HEK293 (cell line): ENCODE results near the gene KIF26B.

Experiments
- CTCF ChIA-PET: fragments of 350-600 bp; formaldehyde crosslinking; extraction: SDS; loops from one replicate; lab custom pipeline; 2021; ENCODE audit warnings: antibody characterized with exemption; lab: Yijun Ruan, JAX
- POLR2A ChIA-PET: fragments of 300-600 bp; formaldehyde crosslinking; extraction: SDS; loops from one replicate; lab custom pipeline; 2020; ENCODE audit warnings: antibody characterized with exemption, inconsistent platforms; lab: Yijun Ruan, JAX
- H3K27ac ChIP-seq: fragments of 200-500 bp; sonication (Bioruptor generic); 2 replicates; pipeline ENCODE4 v1.5.1; 2014; ENCODE audit warnings: low read depth, low read length, control low read depth, inconsistent platforms; ENCODE audit errors: extremely low read depth
- H3K36me3 ChIP-seq, 2 experiments: fragments of 200-500 bp in 1 of 2; sonication (Bioruptor generic) in 1 of 2; 1 replicate in 1 of 2; 2 replicates in 1 of 2; pipeline ENCODE4 v1.5.1; 2014 to 2017; ENCODE audit warnings: inconsistent platforms in 2 of 2, low read length in 2 of 2; ENCODE audit not compliant: control insufficient read depth in 2 of 2, insufficient read depth in 1 of 2
- H3K4me1 ChIP-seq: fragments of 200-500 bp; sonication (Bioruptor generic); 2 replicates; pipeline ENCODE4 v1.5.1; 2014; ENCODE audit warnings: mild to moderate bottlenecking, low read length, inconsistent platforms; ENCODE audit not compliant: control insufficient read depth, insufficient read depth
- H3K4me3 ChIP-seq: 2 replicates; pipeline ENCODE4 v1.5.1; 2011; ENCODE audit warnings: low read depth, mild to moderate bottlenecking, control low read depth, low read length, moderate library complexity
- H3K9me3 ChIP-seq: fragments of 200-500 bp; sonication (Bioruptor generic); 2 replicates; pipeline ENCODE4 v1.5.1; 2014; ENCODE audit warnings: low read depth, low read length, inconsistent platforms; ENCODE audit not compliant: control insufficient read depth, insufficient read depth
- HOXA7 ChIP-seq: sonication (generic); formaldehyde crosslinking; IDR thresholded peaks from 2 replicates; pipeline ENCODE4 v1.8.1; 2022; ENCODE audit warnings: missing genetic modification reagents, borderline replicate concordance
- IKZF3 ChIP-seq: fragments of 450-650 bp; IDR thresholded peaks from 2 replicates; pipeline ENCODE4 v1.5.0; 2018; ENCODE audit warnings: missing biosample characterization, mild to moderate bottlenecking, missing genetic modification characterization, moderate library complexity
- SALL2 ChIP-seq: fragments of 450-650 bp; formaldehyde crosslinking; IDR thresholded peaks from 2 replicates; pipeline ENCODE4 v1.5.0; 2017; ENCODE audit warnings: missing biosample characterization, mild to moderate bottlenecking, missing genetic modification characterization, borderline replicate concordance
- SETDB1 ChIP-seq: IDR thresholded peaks from one replicate; pipeline ENCODE4 v1.6.1; 2017; ENCODE audit warnings: mild to moderate bottlenecking, low read length, moderate library complexity, mixed read lengths; ENCODE audit not compliant: insufficient read length
- TCF7L2 ChIP-seq: IDR thresholded peaks from 2 replicates; pipeline ENCODE4 v1.6.1; 2011; ENCODE audit warnings: low read depth, mild to moderate bottlenecking, inconsistent platforms, low read length, moderate library complexity, borderline replicate concordance
- WT1 ChIP-seq: fragments of 450-650 bp; formaldehyde crosslinking; IDR thresholded peaks from 2 replicates; pipeline ENCODE4 v1.5.1; 2016; ENCODE audit warnings: missing biosample characterization, missing genetic modification characterization
- ZIC2 ChIP-seq: fragments of 450-650 bp; formaldehyde crosslinking; IDR thresholded peaks from 2 replicates; pipeline ENCODE4 v1.5.1; 2016; ENCODE audit warnings: missing biosample characterization, missing genetic modification characterization
- ZNF121 ChIP-seq: fragments of 450-650 bp; formaldehyde crosslinking; IDR thresholded peaks from 2 replicates; pipeline ENCODE4 v1.5.1; 2016; ENCODE audit warnings: missing biosample characterization, missing genetic modification characterization
- ZNF155 ChIP-seq: fragments of 450-650 bp; formaldehyde crosslinking; IDR thresholded peaks from 2 replicates; pipeline ENCODE4 v1.5.1; 2016; ENCODE audit warnings: missing biosample characterization, missing genetic modification characterization
- ZNF169 ChIP-seq: fragments of 450-650 bp; formaldehyde crosslinking; IDR thresholded peaks from 2 replicates; pipeline ENCODE4 v1.5.1; 2016; ENCODE audit warnings: missing biosample characterization, missing genetic modification characterization
- ZNF202 ChIP-seq: fragments of 450-650 bp; formaldehyde crosslinking; IDR thresholded peaks from 2 replicates; pipeline ENCODE4 v1.5.1; 2016; ENCODE audit warnings: missing biosample characterization, missing genetic modification characterization, borderline replicate concordance
- ZNF239 ChIP-seq: fragments of 450-650 bp; formaldehyde crosslinking; IDR thresholded peaks from 2 replicates; pipeline ENCODE4 v1.5.1; 2016; ENCODE audit warnings: missing biosample characterization, missing genetic modification characterization
- ZNF426 ChIP-seq: fragments of 450-650 bp; formaldehyde crosslinking; IDR thresholded peaks from 2 replicates; pipeline ENCODE4 v1.5.1; 2017; ENCODE audit warnings: missing biosample characterization, missing genetic modification characterization, mild to moderate bottlenecking, inconsistent platforms, moderate library complexity
- ZNF433 ChIP-seq: fragments of 450-650 bp; formaldehyde crosslinking; IDR thresholded peaks from 2 replicates; pipeline ENCODE4 v1.5.1; 2016; ENCODE audit warnings: missing biosample characterization, missing genetic modification characterization, low read depth
- ZNF473 ChIP-seq: fragments of 450-650 bp; formaldehyde crosslinking; IDR thresholded peaks from 2 replicates; pipeline ENCODE4 v1.5.1; 2017; ENCODE audit warnings: missing biosample characterization, missing genetic modification characterization
- ZNF48 ChIP-seq: fragments of 450-650 bp; formaldehyde crosslinking; IDR thresholded peaks from 2 replicates; pipeline ENCODE4 v1.5.1; 2016; ENCODE audit warnings: missing biosample characterization, missing genetic modification characterization
- ZNF530 ChIP-seq: fragments of 450-650 bp; formaldehyde crosslinking; IDR thresholded peaks from 2 replicates; pipeline ENCODE4 v1.5.1; 2016; ENCODE audit warnings: low read depth, missing biosample characterization, missing genetic modification characterization
- ZNF544 ChIP-seq: fragments of 450-650 bp; formaldehyde crosslinking; IDR thresholded peaks from 2 replicates; pipeline ENCODE4 v1.5.0; 2017; ENCODE audit warnings: missing biosample characterization, missing genetic modification characterization
- ZNF548 ChIP-seq: fragments of 450-650 bp; formaldehyde crosslinking; IDR thresholded peaks from 2 replicates; pipeline ENCODE4 v1.5.1; 2016; ENCODE audit warnings: missing biosample characterization, missing genetic modification characterization
- ZNF624 ChIP-seq: fragments of 450-650 bp; formaldehyde crosslinking; IDR thresholded peaks from 2 replicates; pipeline ENCODE4 v1.5.1; 2017; ENCODE audit warnings: missing biosample characterization, missing genetic modification characterization
- ZNF664 ChIP-seq: fragments of 450-650 bp; formaldehyde crosslinking; IDR thresholded peaks from 2 replicates; pipeline ENCODE4 v1.5.1; 2016; ENCODE audit warnings: missing biosample characterization, missing genetic modification characterization
- ZNF747 ChIP-seq: fragments of 450-650 bp; formaldehyde crosslinking; IDR thresholded peaks from 2 replicates; pipeline ENCODE4 v1.5.1; 2016; ENCODE audit warnings: missing biosample characterization, missing genetic modification characterization
- ZNF791 ChIP-seq: fragments of 450-650 bp; formaldehyde crosslinking; IDR thresholded peaks from 2 replicates; pipeline ENCODE4 v1.5.1; 2016; ENCODE audit warnings: missing biosample characterization, missing genetic modification characterization
- ZSCAN16 ChIP-seq: fragments of 450-650 bp; formaldehyde crosslinking; IDR thresholded peaks from 2 replicates; pipeline ENCODE4 v1.5.1; 2016; ENCODE audit warnings: missing biosample characterization, missing genetic modification characterization
- ZSCAN23 ChIP-seq: fragments of 450-650 bp; formaldehyde crosslinking; IDR thresholded peaks from 2 replicates; pipeline ENCODE4 v1.5.1; 2016; ENCODE audit warnings: missing biosample characterization, missing genetic modification characterization
- TF ChIP-seq, protein P1 (sequence below): fragments of 450-650 bp; formaldehyde crosslinking; IDR thresholded peaks from 2 replicates; pipeline ENCODE4 v1.5.1; 2016; ENCODE audit warnings: missing biosample characterization, missing genetic modification characterization
- TF ChIP-seq, protein P2 (sequence below): fragments of 450-650 bp; formaldehyde crosslinking; IDR thresholded peaks from 2 replicates; pipeline ENCODE4 v1.5.1; 2017; ENCODE audit warnings: missing biosample characterization, missing genetic modification characterization
- TF ChIP-seq, protein P3 (sequence below): fragments of 450-650 bp; formaldehyde crosslinking; IDR thresholded peaks from 2 replicates; pipeline ENCODE4 v1.5.1; 2016; ENCODE audit warnings: missing biosample characterization, missing genetic modification characterization
- TF ChIP-seq, protein P4 (sequence below): fragments of 450-650 bp; formaldehyde crosslinking; IDR thresholded peaks from 2 replicates; pipeline ENCODE4 v1.5.1; 2017; ENCODE audit warnings: missing biosample characterization, missing genetic modification characterization

KIF26B gene

GRCh38 chr1:245397771-245398170 is 243.0 kb downstream of the KIF26B start:
- no peak overlapping the region for H3K4me3 ChIP-seq
- H3K4me1 ChIP-seq = no peaks in the 10 kb centered on the region
- no peak for TF ChIP-seq ZNF624 (tag by site-specific recombination)
- TF ChIP-seq ZNF747 (tag by site-specific recombination) = no peak
- no peak for TF ChIP-seq ZNF48 (tag by site-specific recombination)
- no peak for TF ChIP-seq IKZF3 (tag by site-specific recombination)
- TF ChIP-seq ZNF473 (tag by site-specific recombination) = no peak
- no peak for TF ChIP-seq SETDB1
- TF ChIP-seq ZNF121 = no peak
- no peak for TF ChIP-seq SALL2
- no peak for TF ChIP-seq ZNF155 (tag by site-specific recombination)
- no peak for TF ChIP-seq ZNF791
- TF ChIP-seq ZNF433 = no peak
- TF ChIP-seq ZNF239 (tag by site-specific recombination) = no peak
- TF ChIP-seq HOXA7 (CRISPR knock-in tag) = no peak
- TF ChIP-seq ZNF664 (tag by site-specific recombination) = no peak
- TF ChIP-seq, protein P1, sequence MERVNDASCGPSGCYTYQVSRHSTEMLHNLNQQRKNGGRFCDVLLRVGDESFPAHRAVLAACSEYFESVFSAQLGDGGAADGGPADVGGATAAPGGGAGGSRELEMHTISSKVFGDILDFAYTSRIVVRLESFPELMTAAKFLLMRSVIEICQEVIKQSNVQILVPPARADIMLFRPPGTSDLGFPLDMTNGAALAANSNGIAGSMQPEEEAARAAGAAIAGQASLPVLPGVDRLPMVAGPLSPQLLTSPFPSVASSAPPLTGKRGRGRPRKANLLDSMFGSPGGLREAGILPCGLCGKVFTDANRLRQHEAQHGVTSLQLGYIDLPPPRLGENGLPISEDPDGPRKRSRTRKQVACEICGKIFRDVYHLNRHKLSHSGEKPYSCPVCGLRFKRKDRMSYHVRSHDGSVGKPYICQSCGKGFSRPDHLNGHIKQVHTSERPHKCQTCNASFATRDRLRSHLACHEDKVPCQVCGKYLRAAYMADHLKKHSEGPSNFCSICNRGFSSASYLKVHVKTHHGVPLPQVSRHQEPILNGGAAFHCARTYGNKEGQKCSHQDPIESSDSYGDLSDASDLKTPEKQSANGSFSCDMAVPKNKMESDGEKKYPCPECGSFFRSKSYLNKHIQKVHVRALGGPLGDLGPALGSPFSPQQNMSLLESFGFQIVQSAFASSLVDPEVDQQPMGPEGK (tag by site-specific recombination) = no peak
- TF ChIP-seq ZSCAN16 (tag by site-specific recombination) = no peak
- no peak for TF ChIP-seq ZIC2 (tag by site-specific recombination)
- TF ChIP-seq ZNF426 (tag by site-specific recombination) = no peak
- no peak for TF ChIP-seq ZNF548 (tag by site-specific recombination)
- no peak for TF ChIP-seq ZNF169 (tag by site-specific recombination)
- TF ChIP-seq, all 188 proteins: peak for 0
- ChIA-PET CTCF (no interaction called here), POLR2A (no interaction called here)
- Histone ChIP-seq H3K27ac (no peak overlapping the region), H3K36me3 (no peaks in the 10 kb centered on the region), H3K9me3 (no peaks in the 10 kb centered on the region)

GRCh38 chr1:245398180-245398579 is 243.4 kb downstream of the KIF26B start:
- CTCF ChIA-PET = no interaction called here

GRCh38 chr1:245401881-245402587 is 247.2 kb downstream of the KIF26B start:
- POLR2A ChIA-PET = no interaction called here
- CTCF ChIA-PET = interaction anchor here (0.7 kb wide), 1 partner anchor 10 kb away, joined by 3 read pairs; no protein-coding TSS in a partner anchor
- Histone ChIP-seq H3K4me3 (no peak overlapping the region), H3K36me3 (no peaks in the 10 kb centered on the region), H3K27ac (no peak overlapping the region), H3K4me1 (no peaks in the 10 kb centered on the region), H3K9me3 (no peaks in the 10 kb centered on the region)
- TF ChIP-seq, protein P2, sequence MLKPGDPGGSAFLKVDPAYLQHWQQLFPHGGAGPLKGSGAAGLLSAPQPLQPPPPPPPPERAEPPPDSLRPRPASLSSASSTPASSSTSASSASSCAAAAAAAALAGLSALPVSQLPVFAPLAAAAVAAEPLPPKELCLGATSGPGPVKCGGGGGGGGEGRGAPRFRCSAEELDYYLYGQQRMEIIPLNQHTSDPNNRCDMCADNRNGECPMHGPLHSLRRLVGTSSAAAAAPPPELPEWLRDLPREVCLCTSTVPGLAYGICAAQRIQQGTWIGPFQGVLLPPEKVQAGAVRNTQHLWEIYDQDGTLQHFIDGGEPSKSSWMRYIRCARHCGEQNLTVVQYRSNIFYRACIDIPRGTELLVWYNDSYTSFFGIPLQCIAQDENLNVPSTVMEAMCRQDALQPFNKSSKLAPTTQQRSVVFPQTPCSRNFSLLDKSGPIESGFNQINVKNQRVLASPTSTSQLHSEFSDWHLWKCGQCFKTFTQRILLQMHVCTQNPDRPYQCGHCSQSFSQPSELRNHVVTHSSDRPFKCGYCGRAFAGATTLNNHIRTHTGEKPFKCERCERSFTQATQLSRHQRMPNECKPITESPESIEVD (tag by site-specific recombination) = no peak
- TF ChIP-seq ZSCAN23 (no peak), ZNF155 (tag by site-specific recombination) (no peak), TCF7L2 (no peak), ZNF544 (tag by site-specific recombination) (no peak)
- TF ChIP-seq, protein P3, sequence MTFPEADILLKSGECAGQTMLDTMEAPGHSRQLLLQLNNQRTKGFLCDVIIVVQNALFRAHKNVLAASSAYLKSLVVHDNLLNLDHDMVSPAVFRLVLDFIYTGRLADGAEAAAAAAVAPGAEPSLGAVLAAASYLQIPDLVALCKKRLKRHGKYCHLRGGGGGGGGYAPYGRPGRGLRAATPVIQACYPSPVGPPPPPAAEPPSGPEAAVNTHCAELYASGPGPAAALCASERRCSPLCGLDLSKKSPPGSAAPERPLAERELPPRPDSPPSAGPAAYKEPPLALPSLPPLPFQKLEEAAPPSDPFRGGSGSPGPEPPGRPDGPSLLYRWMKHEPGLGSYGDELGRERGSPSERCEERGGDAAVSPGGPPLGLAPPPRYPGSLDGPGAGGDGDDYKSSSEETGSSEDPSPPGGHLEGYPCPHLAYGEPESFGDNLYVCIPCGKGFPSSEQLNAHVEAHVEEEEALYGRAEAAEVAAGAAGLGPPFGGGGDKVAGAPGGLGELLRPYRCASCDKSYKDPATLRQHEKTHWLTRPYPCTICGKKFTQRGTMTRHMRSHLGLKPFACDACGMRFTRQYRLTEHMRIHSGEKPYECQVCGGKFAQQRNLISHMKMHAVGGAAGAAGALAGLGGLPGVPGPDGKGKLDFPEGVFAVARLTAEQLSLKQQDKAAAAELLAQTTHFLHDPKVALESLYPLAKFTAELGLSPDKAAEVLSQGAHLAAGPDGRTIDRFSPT (tag by site-specific recombination) = no peak
- TF ChIP-seq, protein P4, sequence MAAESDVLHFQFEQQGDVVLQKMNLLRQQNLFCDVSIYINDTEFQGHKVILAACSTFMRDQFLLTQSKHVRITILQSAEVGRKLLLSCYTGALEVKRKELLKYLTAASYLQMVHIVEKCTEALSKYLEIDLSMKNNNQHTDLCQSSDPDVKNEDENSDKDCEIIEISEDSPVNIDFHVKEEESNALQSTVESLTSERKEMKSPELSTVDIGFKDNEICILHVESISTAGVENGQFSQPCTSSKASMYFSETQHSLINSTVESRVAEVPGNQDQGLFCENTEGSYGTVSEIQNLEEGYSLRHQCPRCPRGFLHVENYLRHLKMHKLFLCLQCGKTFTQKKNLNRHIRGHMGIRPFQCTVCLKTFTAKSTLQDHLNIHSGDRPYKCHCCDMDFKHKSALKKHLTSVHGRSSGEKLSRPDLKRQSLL (tag by site-specific recombination) = no peak

More at GRCh38 chr1:245398180-245398579, 243.4 kb downstream of the KIF26B start:
- Histone ChIP-seq H3K27ac (no peak overlapping the region), H3K4me3 (no peak overlapping the region), H3K9me3 (no peaks in the 10 kb centered on the region), H3K36me3 (no peaks in the 10 kb centered on the region), H3K4me1 (no peaks in the 10 kb centered on the region)
- POLR2A ChIA-PET = no interaction called here
- no peak for TF ChIP-seq ZIC2 (tag by site-specific recombination)
- no peak for TF ChIP-seq WT1 (tag by site-specific recombination)
- no peak for TF ChIP-seq ZNF202 (tag by site-specific recombination)
- TF ChIP-seq ZNF530 (tag by site-specific recombination) = no peak
